Measurements from ENCODE around the gene PPFIA1.
A peak's percentile ranks its signal among the peaks of the same experiment; 100 is the strongest.

PPFIA1 gene

GRCh38 chr11:70419307-70420007 is 149.0 kb downstream of the PPFIA1 start:
- DNase-seq: no peak

- no peak for DNase-seq
Observed at GRCh38 chr11:70420008-70420464, 149.5 kb downstream of the PPFIA1 start.

GRCh38 chr11:70420496-70420895 is 150.0 kb downstream of the PPFIA1 start:
- no peak for DNase-seq

- DNase-seq: no peak
Observed at GRCh38 chr11:70421123-70421522, 150.6 kb downstream of the PPFIA1 start.

GRCh38 chr11:70422692-70423522 is 152.4 kb downstream of the PPFIA1 start:
- no peak for DNase-seq

- DNase-seq: peak; percentile 21
Observed at GRCh38 chr11:70423523-70424505, 153.3 kb downstream of the PPFIA1 start.

GRCh38 chr11:70424765-70425344 is 154.4 kb downstream of the PPFIA1 start:
- no peak for DNase-seq

- no peak for DNase-seq
Observed at GRCh38 chr11:70427436-70427835, 156.9 kb downstream of the PPFIA1 start.

- no peak for DNase-seq
Observed at GRCh38 chr11:70428701-70429427, 158.4 kb downstream of the PPFIA1 start.

- DNase-seq: no peak
Observed at GRCh38 chr11:70429428-70429705, 158.9 kb downstream of the PPFIA1 start.

GRCh38 chr11:70429724-70430521 is 159.4 kb downstream of the PPFIA1 start:
- DNase-seq: no peak

- no peak for DNase-seq
Observed at GRCh38 chr11:70430671-70431574, 160.4 kb downstream of the PPFIA1 start.

GRCh38 chr11:70431611-70432010 is 161.1 kb downstream of the PPFIA1 start:
- no peak for DNase-seq

- no peak for DNase-seq
Observed at GRCh38 chr11:70432065-70432464, 161.6 kb downstream of the PPFIA1 start.

- DNase-seq: no peak
Observed at GRCh38 chr11:70432580-70432979, 162.1 kb downstream of the PPFIA1 start.

- no peak for DNase-seq
Observed at GRCh38 chr11:70433038-70433437, 162.5 kb downstream of the PPFIA1 start.

GRCh38 chr11:70433526-70433925 is 163.0 kb downstream of the PPFIA1 start:
- no peak for DNase-seq
